Measurements from ENCODE around the gene RPS27L.

GRCh38 chr15:63181648-63182047 is 24.4 kb upstream of the RPS27L start:
- TF ChIP-seq CTCF (IDR thresholded peaks at IDR 0.05): no peak
- no peak for TF ChIP-seq POLR2A (IDR thresholded peaks at IDR 0.05; ENCODE audit: low read depth)

Data from esophagus muscularis mucosa (tissue), 3 donors.